AG04450 (cell line): ENCODE data around the gene RPL36. TPM values are rescaled to one million over a fixed set of nuclear protein-coding genes. Genes with fewer than 3 reads are reported as not detected.
"Not testable (repeated sequence)": the region's sequence is repeated elsewhere in the genome, so short reads cannot be mapped to it uniquely, and the experiment has no call there.

Experiments
- CTCF ChIA-PET: fragments of 300-600, 350-600 bp; formaldehyde crosslinking; extraction: SDS; loops from one replicate; lab custom pipeline; 2022; ENCODE audit warnings: antibody characterized with exemption, inconsistent platforms; lab: Charles Lee
- POLR2A ChIA-PET: fragments of 350-600 bp; formaldehyde crosslinking; extraction: SDS; loops from one replicate; lab custom pipeline; 2021; ENCODE audit warnings: antibody characterized with exemption, inconsistent platforms; lab: Yijun Ruan, JAX
- DNase-seq: peaks from one replicate; pipeline ENCODE4 v3.0.0-alpha.2; 2011; ENCODE audit warnings: low read depth, low spot score
- H3K27ac ChIP-seq: one replicate; pipeline ENCODE4 v1.5.1; 2012; ENCODE audit warnings: low read depth, low read length, control low read depth
- H3K27me3 ChIP-seq: one replicate; pipeline ENCODE4 v1.6.0; 2012; ENCODE audit warnings: low read length; ENCODE audit not compliant: control insufficient read depth, insufficient read depth
- H3K4me3 ChIP-seq: 2 replicates; pipeline ENCODE4 v1.5.1; 2011; ENCODE audit warnings: mild to moderate bottlenecking, low read depth, low read length, control low read depth
- H3K9me3 ChIP-seq: 2 replicates; pipeline ENCODE4 v1.5.1; 2012; ENCODE audit warnings: low read length; ENCODE audit not compliant: control insufficient read depth, insufficient read depth
- polyA plus RNA-seq: library from polyadenylated mRNA; depleted of rRNA; stranded (reverse); fragments of >200 nt; gene quantifications from 2 replicates; pipeline ENCODE4 v1.2.3, GENCODE V29; 2011; rRNA removed
- TF ChIP-seq, protein P1 (sequence below): IDR thresholded peaks from 2 replicates; pipeline ENCODE4 v1.5.1; 2011; ENCODE audit warnings: low read depth, low read length, control low read depth, inconsistent platforms

The RPL36 gene
- polyA plus RNA-seq, 1 experiment, result 478 TPM

DNA sequence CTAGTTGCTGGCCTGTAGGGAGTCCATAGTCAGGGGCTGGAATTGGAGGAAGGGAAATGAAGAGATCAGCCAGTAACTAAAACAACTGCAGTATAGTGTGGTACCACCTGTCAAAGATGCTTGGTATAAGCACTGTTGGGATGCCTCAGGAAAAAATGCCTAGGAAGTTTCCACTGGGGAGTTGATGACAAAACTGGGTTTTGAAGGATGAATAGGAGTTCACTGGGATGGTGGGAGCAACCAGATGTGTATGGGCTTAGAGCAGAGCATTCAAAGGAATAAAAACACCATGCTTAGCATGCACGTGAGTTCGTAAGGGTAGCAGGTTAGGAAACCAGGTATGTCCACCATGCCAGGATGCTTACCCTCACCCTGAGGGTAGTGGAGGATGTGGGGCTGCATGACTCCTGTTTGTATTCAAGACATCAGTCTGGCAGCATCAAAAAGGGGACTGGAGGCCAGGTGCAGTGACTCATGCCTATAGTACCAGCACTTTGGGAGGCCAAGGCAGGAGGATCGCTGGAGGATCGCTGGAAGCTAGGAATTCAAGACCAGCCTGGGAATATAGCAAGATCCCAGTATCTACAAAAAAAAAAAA lies 37.5 kb downstream of the RPL36 start:
- ChIA-PET CTCF (no interaction called here), POLR2A (interaction anchor here (0.7 kb wide), 1 partner anchor 58 kb away, joined by 10 read pairs; no protein-coding TSS in a partner anchor)
- no peak overlapping the region for H3K27ac ChIP-seq
- TF ChIP-seq, protein P1, sequence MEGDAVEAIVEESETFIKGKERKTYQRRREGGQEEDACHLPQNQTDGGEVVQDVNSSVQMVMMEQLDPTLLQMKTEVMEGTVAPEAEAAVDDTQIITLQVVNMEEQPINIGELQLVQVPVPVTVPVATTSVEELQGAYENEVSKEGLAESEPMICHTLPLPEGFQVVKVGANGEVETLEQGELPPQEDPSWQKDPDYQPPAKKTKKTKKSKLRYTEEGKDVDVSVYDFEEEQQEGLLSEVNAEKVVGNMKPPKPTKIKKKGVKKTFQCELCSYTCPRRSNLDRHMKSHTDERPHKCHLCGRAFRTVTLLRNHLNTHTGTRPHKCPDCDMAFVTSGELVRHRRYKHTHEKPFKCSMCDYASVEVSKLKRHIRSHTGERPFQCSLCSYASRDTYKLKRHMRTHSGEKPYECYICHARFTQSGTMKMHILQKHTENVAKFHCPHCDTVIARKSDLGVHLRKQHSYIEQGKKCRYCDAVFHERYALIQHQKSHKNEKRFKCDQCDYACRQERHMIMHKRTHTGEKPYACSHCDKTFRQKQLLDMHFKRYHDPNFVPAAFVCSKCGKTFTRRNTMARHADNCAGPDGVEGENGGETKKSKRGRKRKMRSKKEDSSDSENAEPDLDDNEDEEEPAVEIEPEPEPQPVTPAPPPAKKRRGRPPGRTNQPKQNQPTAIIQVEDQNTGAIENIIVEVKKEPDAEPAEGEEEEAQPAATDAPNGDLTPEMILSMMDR, result no peak
- H3K27me3 ChIP-seq, result no peaks in the 10 kb centered on the region
- peaks cover 4% of the 10 kb centered on the region for H3K9me3 ChIP-seq
- no peak overlapping the region for H3K4me3 ChIP-seq
- no peak for DNase-seq

DNA sequence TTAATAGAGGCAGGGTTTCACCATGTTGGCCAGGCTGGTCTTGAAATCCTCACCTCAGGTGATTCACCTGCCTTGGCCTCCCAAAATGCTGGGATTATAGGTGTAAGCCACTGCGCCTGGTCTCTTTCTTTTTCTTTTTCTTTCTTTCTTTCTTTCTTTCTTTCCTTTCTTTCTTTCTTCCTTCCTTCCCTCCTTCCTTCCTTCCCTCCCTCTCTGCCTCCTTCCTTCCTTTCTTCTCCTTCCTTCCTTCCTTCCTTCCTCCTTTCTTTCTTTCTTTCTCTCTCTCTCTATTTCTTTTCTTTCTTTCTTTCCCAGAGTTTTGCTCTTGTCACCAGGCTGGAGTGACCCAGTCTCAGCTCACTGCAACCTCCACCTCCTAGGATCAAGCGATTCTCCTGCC lies 43.1 kb downstream of the RPL36 start:
- H3K27ac ChIP-seq, POLR2A ChIA-PET, H3K9me3 ChIP-seq, H3K27me3 ChIP-seq, CTCF ChIA-PET, DNase-seq, H3K4me3 ChIP-seq: not testable (repeated sequence)

GRCh38 chr19:5738423-5738822 lies 48.3 kb downstream of the RPL36 start:
- TF ChIP-seq, protein P1, result no peak
- ChIA-PET POLR2A (interaction anchor here (0.7 kb wide), 1 partner anchor 249 kb away, joined by 5 read pairs; no protein-coding TSS in a partner anchor), CTCF (interaction anchor here (0.6 to 1.1 kb wide), 2 partner anchors 18 to 690 kb away, joined by 3 read pairs; partner anchors contain the start of gene CATSPERD)
- Histone ChIP-seq H3K4me3 (no peak overlapping the region), H3K27me3 (no peaks in the 10 kb centered on the region), H3K9me3 (no peaks in the 10 kb centered on the region), H3K27ac (no peak overlapping the region)
- no peak for DNase-seq

Other genes with a start within 250 kb of the RPL36 start
- gene ZNRF4, start 234.9 kb upstream of the RPL36 start, polyA plus RNA-seq, result not detected in 2 replicates
- 0.04 TPM in 1 of 2 replicates, not detected in the other for gene TINCR, start 122.3 kb upstream of the RPL36 start, polyA plus RNA-seq
- 17.4 and 24.4 TPM in 2 replicates for gene SAFB2, start 67.5 kb upstream of the RPL36 start, polyA plus RNA-seq
- 28.0 and 34.0 TPM in 2 replicates for gene SAFB, start 67.2 kb upstream of the RPL36 start, polyA plus RNA-seq
- gene MICOS13, start 9.8 kb upstream of the RPL36 start, polyA plus RNA-seq, result 25.2 and 39.3 TPM in 2 replicates
- 4.9 and 7.0 TPM in 2 replicates for gene HSD11B1L, start 9.3 kb upstream of the RPL36 start, polyA plus RNA-seq
- 37.8 and 48.6 TPM in 2 replicates for gene LONP1, start 29.9 kb downstream of the RPL36 start, polyA plus RNA-seq
- gene CATSPERD, start 30.3 kb downstream of the RPL36 start, polyA plus RNA-seq, result not detected in 2 replicates
- gene PRR22, start 94.5 kb downstream of the RPL36 start, polyA plus RNA-seq, result 0.16 and 0.17 TPM in 2 replicates
- 7.8 and 8.0 TPM in 2 replicates for gene DUS3L, start 100.9 kb downstream of the RPL36 start, polyA plus RNA-seq
- 0.24 and 0.53 TPM in 2 replicates for gene NRTN, start 114.8 kb downstream of the RPL36 start, polyA plus RNA-seq
- gene FUT6, start 149.4 kb downstream of the RPL36 start, polyA plus RNA-seq, result not detected in 2 replicates
- gene FUT3, start 161.2 kb downstream of the RPL36 start, polyA plus RNA-seq, result not detected in 2 replicates
- not detected in 2 replicates for gene FUT5, start 180.2 kb downstream of the RPL36 start, polyA plus RNA-seq
- gene NDUFA11, start 213.5 kb downstream of the RPL36 start, polyA plus RNA-seq, result 168 and 272 TPM in 2 replicates
- 2.5 and 2.6 TPM in 2 replicates for gene VMAC, start 214.6 kb downstream of the RPL36 start, polyA plus RNA-seq
- 2.7 and 2.8 TPM in 2 replicates for gene CAPS, start 224.0 kb downstream of the RPL36 start, polyA plus RNA-seq